OCI-LY3 (cell line): ENCODE measurements around the gene SETBP1.

Experiments used
- H2AFZ ChIP-seq: fragments of 200-600, 300-600 bp; shearing (Covaris generic); 2 replicates; pipeline ENCODE4 v1.6.0; 2014; ENCODE audit warnings: antibody characterized with exemption, low read depth, low read length
- H3K27ac ChIP-seq: fragments of 200-600, 300-600 bp; sonication (generic); 2 replicates; pipeline ENCODE4 v1.5.1; 2014; ENCODE audit warnings: mild to moderate bottlenecking, low read length, moderate library complexity, mixed read lengths
- H3K27me3 ChIP-seq: fragments of 200-600, 300-600 bp; sonication (generic); 2 replicates; pipeline ENCODE4 v1.6.1; 2014; ENCODE audit warnings: low read depth, low read length, mixed read lengths
- H3K36me3 ChIP-seq: fragments of 200-600, 300-600 bp; sonication (generic); replicated peaks from 2 replicates; pipeline ENCODE3; 2014; ENCODE audit warnings: low read depth, low read length, mixed read lengths
- H3K4me1 ChIP-seq: fragments of 300-600, 200-600 bp; sonication (generic); 2 replicates; pipeline ENCODE4 v1.6.1; 2014; ENCODE audit warnings: low read length, mixed read lengths
- H3K4me2 ChIP-seq: fragments of 200-600, 300-600 bp; sonication (generic); 2 replicates; pipeline ENCODE4 v1.6.1; 2014; ENCODE audit warnings: low read length, mixed read lengths
- H3K4me3 ChIP-seq: fragments of 300-600, 200-600 bp; sonication (generic); 2 replicates; pipeline ENCODE4 v1.5.1; 2014; ENCODE audit warnings: antibody characterized with exemption, mild to moderate bottlenecking, low read length, moderate library complexity
- H3K79me2 ChIP-seq: fragments of 300-600, 200-600 bp; shearing (Covaris generic); 2 replicates; pipeline ENCODE4 v1.6.1; 2014; ENCODE audit warnings: mild to moderate bottlenecking, low read length, mixed read lengths
- H3K9ac ChIP-seq: fragments of 300-600, 200-600 bp; shearing (Covaris generic); 2 replicates; pipeline ENCODE4 v1.6.0; 2014; ENCODE audit warnings: mild to moderate bottlenecking, low read length, moderate library complexity
- H3K9me3 ChIP-seq: fragments of 200-600, 300-600 bp; shearing (Covaris generic); 2 replicates; pipeline ENCODE4 v1.6.1; 2014; ENCODE audit warnings: low read length, mixed read lengths; ENCODE audit not compliant: insufficient read depth
- H4K20me1 ChIP-seq: fragments of 200-600, 300-600 bp; sonication (generic); 2 replicates; pipeline ENCODE4 v1.6.1; 2016; ENCODE audit warnings: low read length, mixed read lengths; ENCODE audit not compliant: insufficient read depth
- EZH2phosphoT487 ChIP-seq: fragments of 200-600 bp; shearing (Covaris generic); IDR thresholded peaks from 2 replicates; pipeline ENCODE4 v1.6.1; 2018; ENCODE audit warnings: antibody characterized with exemption, mixed run types, low read depth
- TF ChIP-seq, protein P1 (sequence below): fragments of 200-600, 300-600 bp; sonication (generic); IDR thresholded peaks from 2 replicates; pipeline ENCODE4 v1.5.1; 2014; ENCODE audit warnings: antibody characterized with exemption, low read length, low read depth

The SETBP1 gene

DNA sequence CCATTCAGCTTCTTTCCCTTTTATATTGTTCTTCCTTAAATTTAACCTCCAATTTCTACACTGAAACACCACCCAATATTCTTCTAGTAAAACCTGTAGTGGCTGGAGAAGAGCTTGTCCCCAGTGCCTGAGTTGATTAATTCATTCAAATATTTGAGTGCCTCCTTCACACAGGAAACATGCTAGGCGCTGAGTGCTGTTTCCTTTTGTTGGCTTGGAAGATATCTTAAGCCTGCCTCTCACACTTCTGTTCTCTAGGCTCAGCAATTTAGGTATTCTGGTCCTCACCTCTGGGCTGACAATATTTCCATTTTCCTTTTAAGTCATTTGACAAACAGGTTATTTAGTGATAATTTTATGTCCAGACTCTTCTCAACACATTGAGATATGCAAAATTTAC is 185.4 kb downstream of the SETBP1 start:
- H3K4me2 ChIP-seq, result no peak overlapping the region
- no peak for TF ChIP-seq EZH2phosphoT487
- TF ChIP-seq, protein P1, sequence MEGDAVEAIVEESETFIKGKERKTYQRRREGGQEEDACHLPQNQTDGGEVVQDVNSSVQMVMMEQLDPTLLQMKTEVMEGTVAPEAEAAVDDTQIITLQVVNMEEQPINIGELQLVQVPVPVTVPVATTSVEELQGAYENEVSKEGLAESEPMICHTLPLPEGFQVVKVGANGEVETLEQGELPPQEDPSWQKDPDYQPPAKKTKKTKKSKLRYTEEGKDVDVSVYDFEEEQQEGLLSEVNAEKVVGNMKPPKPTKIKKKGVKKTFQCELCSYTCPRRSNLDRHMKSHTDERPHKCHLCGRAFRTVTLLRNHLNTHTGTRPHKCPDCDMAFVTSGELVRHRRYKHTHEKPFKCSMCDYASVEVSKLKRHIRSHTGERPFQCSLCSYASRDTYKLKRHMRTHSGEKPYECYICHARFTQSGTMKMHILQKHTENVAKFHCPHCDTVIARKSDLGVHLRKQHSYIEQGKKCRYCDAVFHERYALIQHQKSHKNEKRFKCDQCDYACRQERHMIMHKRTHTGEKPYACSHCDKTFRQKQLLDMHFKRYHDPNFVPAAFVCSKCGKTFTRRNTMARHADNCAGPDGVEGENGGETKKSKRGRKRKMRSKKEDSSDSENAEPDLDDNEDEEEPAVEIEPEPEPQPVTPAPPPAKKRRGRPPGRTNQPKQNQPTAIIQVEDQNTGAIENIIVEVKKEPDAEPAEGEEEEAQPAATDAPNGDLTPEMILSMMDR, result no peak
- no peak overlapping the region for H3K27ac ChIP-seq
- H3K9me3 ChIP-seq, result no peaks in the 10 kb centered on the region
- H3K79me2 ChIP-seq, result no peaks in the 10 kb centered on the region
- no peak overlapping the region for H2AFZ ChIP-seq
- no peaks in the 10 kb centered on the region; the same call in 1 of the 2 replicates for H4K20me1 ChIP-seq
- no peak overlapping the region for H3K4me3 ChIP-seq
- no peaks in the 10 kb centered on the region for H3K27me3 ChIP-seq
- H3K4me1 ChIP-seq, result no peaks in the 10 kb centered on the region
- H3K36me3 ChIP-seq, result no peaks in the 10 kb centered on the region
- H3K9ac ChIP-seq, result no peak overlapping the region

DNA sequence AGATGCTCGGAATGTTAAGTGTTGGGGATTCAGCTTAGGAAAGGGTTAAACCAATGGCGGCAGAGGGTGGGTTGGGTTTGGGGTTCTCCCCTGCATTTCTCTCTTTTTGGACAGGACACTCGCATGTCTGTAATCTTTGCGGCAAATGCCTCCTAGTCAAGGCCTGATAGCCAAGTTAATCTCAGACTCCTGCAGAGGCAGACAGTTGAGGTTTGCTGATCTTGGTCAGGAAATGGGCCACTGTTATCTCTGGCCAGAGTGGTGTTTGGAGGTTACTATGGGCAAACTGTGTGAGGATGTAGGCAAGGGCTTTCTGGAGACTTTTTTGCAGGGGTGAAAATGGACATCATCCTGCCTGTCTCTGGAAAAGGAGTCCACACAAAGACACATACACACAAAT is 188.8 kb downstream of the SETBP1 start:
- H3K27me3 ChIP-seq, result no peaks in the 10 kb centered on the region
- H3K27ac ChIP-seq, result no peak overlapping the region
- H3K9me3 ChIP-seq, result no peaks in the 10 kb centered on the region
- no peaks in the 10 kb centered on the region for H3K79me2 ChIP-seq
- no peaks in the 10 kb centered on the region for H3K36me3 ChIP-seq
- TF ChIP-seq EZH2phosphoT487, result no peak
- TF ChIP-seq, protein P1, result no peak
- no peak overlapping the region for H3K4me2 ChIP-seq
- no peak overlapping the region for H3K9ac ChIP-seq
- peaks cover 8% of the 10 kb centered on the region for H3K4me1 ChIP-seq
- H4K20me1 ChIP-seq, result no peaks in the 10 kb centered on the region; the same call in 1 of the 2 replicates
- H3K4me3 ChIP-seq, result no peak overlapping the region
- no peak overlapping the region for H2AFZ ChIP-seq

DNA sequence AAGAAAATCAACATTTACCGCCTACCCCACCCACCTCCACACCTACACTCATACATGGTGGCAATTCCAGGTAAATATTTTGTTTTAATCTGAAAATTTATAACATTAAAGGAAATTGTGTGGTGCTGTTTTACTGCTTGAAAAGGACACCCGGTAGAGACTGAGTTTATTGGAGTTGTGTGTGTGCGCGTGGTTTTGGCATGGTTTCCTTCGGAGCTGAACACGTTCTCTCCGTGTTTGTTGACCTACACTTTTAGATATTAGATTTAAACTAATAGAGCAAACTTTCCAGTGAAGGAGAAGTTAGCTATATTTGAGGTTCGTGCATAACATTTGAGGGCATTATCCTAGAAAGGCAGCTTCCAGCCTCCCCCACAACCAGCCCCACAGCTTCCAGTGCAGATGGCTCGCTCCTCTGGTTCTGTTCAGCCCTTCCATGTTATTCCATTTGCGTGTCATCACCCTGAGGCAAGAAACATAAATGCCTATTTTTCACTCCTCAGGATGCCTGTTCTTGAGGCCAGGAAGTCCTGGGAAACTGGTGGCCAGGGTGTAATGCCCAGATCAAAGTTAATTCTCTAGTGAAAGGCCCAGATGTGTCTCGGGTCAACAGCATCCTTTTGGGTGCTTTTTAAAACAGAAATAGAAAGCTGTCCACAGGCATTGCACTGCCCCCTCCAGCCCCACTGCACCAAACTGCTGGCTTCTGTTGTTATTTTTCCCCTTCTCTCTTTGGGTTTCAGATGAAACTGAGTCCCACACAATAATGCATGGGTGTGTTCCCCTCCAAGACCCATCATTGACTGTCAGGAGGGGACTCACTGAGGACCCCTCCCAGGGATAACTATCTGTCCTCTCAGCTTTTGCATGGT is 190.2 kb downstream of the SETBP1 start:
- H3K9me3 ChIP-seq, result no peaks in the 10 kb centered on the region
- H3K4me3 ChIP-seq, result no peak overlapping the region
- no peaks in the 10 kb centered on the region for H4K20me1 ChIP-seq
- peaks cover 8% of the 10 kb centered on the region for H3K4me1 ChIP-seq
- H3K27ac ChIP-seq, result no peak overlapping the region
- no peaks in the 10 kb centered on the region for H3K27me3 ChIP-seq
- no peak overlapping the region for H3K9ac ChIP-seq
- no peaks in the 10 kb centered on the region for H3K79me2 ChIP-seq
- TF ChIP-seq, protein P1, result no peak
- no peak for TF ChIP-seq EZH2phosphoT487
- no peak overlapping the region for H2AFZ ChIP-seq
- no peaks in the 10 kb centered on the region for H3K36me3 ChIP-seq
- no peak overlapping the region for H3K4me2 ChIP-seq

DNA sequence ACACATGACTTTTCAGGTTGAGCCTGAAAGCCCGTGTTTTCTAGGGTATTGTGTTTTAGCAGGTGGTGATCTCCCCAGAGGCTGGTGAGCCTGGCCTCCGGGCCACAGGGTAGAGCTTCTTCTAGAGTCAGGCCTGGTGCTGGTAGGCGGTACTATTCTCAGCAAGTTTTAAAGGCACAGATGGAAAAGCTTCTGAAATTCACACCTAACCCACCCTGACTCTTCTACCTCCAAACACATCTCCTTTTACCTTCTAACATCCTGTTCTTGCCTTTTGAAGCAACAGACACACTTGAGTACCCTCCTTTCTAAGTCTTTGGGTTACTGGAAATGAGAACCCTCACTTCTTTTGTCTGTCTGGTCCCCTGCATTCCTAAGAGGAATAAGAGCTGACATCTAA is 191.1 kb downstream of the SETBP1 start:
- Histone ChIP-seq H3K79me2 (no peaks in the 10 kb centered on the region), H3K36me3 (no peaks in the 10 kb centered on the region), H4K20me1 (no peaks in the 10 kb centered on the region), H3K4me2 (no peak overlapping the region), H3K9ac (no peak overlapping the region), H2AFZ (no peak overlapping the region), H3K4me3 (no peak overlapping the region), H3K27ac (no peak overlapping the region), H3K27me3 (no peaks in the 10 kb centered on the region), H3K9me3 (no peaks in the 10 kb centered on the region), H3K4me1 (peaks cover 8% of the 10 kb centered on the region)
- no peak for TF ChIP-seq EZH2phosphoT487
- TF ChIP-seq, protein P1, result no peak
